Measurements from ENCODE around the gene MYH9.

DNA sequence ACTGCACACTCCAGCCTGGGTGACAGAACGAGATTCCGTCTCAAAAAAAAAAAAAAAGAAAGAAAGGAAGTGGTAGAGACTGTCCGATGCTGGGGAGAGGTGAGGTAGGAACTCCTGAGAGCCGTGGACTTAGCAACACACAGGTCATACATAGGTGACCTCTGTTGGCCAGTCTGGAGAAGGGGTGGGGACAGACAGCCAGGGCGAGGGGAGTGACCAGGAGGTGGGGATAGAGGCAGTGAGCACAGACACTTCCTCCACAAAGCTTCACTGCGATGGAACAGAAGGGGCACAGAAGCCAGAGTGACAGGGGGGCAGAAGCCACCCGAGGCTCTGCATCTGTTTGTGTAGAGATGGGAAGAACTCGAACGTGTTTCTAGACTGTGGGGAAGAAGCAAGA lies 47.1 kb downstream of the MYH9 start:
- TF ChIP-seq, protein P1, sequence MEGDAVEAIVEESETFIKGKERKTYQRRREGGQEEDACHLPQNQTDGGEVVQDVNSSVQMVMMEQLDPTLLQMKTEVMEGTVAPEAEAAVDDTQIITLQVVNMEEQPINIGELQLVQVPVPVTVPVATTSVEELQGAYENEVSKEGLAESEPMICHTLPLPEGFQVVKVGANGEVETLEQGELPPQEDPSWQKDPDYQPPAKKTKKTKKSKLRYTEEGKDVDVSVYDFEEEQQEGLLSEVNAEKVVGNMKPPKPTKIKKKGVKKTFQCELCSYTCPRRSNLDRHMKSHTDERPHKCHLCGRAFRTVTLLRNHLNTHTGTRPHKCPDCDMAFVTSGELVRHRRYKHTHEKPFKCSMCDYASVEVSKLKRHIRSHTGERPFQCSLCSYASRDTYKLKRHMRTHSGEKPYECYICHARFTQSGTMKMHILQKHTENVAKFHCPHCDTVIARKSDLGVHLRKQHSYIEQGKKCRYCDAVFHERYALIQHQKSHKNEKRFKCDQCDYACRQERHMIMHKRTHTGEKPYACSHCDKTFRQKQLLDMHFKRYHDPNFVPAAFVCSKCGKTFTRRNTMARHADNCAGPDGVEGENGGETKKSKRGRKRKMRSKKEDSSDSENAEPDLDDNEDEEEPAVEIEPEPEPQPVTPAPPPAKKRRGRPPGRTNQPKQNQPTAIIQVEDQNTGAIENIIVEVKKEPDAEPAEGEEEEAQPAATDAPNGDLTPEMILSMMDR (IDR thresholded peaks at IDR 0.05 in 2 of 3, conservative IDR thresholded peaks at IDR 0.05 in 1 of 3; ENCODE audit: borderline replicate concordance in 1 of 3, insufficient read depth in 1 of 3, low read depth in 2 of 3, low read length in 2 of 3), result no peak
- TF ChIP-seq POLR2A (IDR thresholded peaks at IDR 0.05; ENCODE audit: borderline replicate concordance, extremely low read depth, insufficient read depth, insufficient read length), result no peak

Data from HCT116 (cell line).